Aorta (tissue), 5 donors: ENCODE results near the gene EBPL. TPM values are rescaled to one million over a fixed set of nuclear protein-coding genes. Genes with fewer than 3 reads are reported as not detected.
A peak's percentile ranks its signal among the peaks of the same experiment; 100 is the strongest.

Experiments
- ATAC-seq: fragments of 200-7000 bp; cut with Tn5 transposase; one replicate; pipeline ENCODE4 v1.9.1; 2022; ENCODE audit warnings: moderate library complexity; ENCODE audit not compliant: low FRiP score
- DNase-seq, 2 donors: peaks; one replicate each; pipeline ENCODE4 v3.0.0-alpha.2; 2020
- H3K27ac ChIP-seq, 2 donors: one replicate each; pipeline ENCODE4 v1.5.1; 2013; ENCODE audit warnings: low read length in 2 of 2, mild to moderate bottlenecking in 2 of 2, moderate library complexity in 2 of 2, control low read depth in 1 of 2, inconsistent platforms in 1 of 2, low read depth in 1 of 2
- H3K27me3 ChIP-seq, 2 donors: one replicate each; pipeline ENCODE4 v1.6.1; 2013; ENCODE audit warnings: control low read depth in 1 of 2, low read length in 1 of 2, mild to moderate bottlenecking in 1 of 2, moderate library complexity in 1 of 2; ENCODE audit not compliant: insufficient read depth in 2 of 2, control insufficient read depth in 1 of 2
- H3K36me3 ChIP-seq, 2 donors: one replicate each; pipeline ENCODE4 v1.6.1; 2013; ENCODE audit warnings: control low read depth in 1 of 2, low read length in 1 of 2, mild to moderate bottlenecking in 1 of 2; ENCODE audit not compliant: insufficient read depth in 2 of 2, control insufficient read depth in 1 of 2
- H3K4me1 ChIP-seq, 2 donors: one replicate each; pipeline ENCODE4 v1.6.1; 2013; ENCODE audit warnings: low read length in 2 of 2, control low read depth in 1 of 2, mild to moderate bottlenecking in 1 of 2, moderate library complexity in 1 of 2; ENCODE audit not compliant: insufficient read depth in 2 of 2, control insufficient read depth in 1 of 2
- H3K4me3 ChIP-seq, 2 donors: one replicate each; pipeline ENCODE4 v1.5.1; 2013; ENCODE audit warnings: low read length in 2 of 2, control low read depth in 1 of 2, mild to moderate bottlenecking in 1 of 2
- H3K9me3 ChIP-seq: one replicate; pipeline ENCODE4 v1.6.1; 2013; ENCODE audit warnings: mild to moderate bottlenecking, low read length; ENCODE audit not compliant: control insufficient read depth
- WGBS, 2 donors: extraction: QIAGEN DNeasy Blood & Tissue Kit; methylation state at CpG; one replicate each; pipeline ENCODE4 v1.1.7; 2013; 5-methylcytosine and 5-hydroxymethylcytosine counted together
- intact Hi-C, 2 donors: fragments of 100-400 bp; cut with DNase I; formaldehyde crosslinking; loops; one replicate each; pipeline versions ENCODE4 v1.14.2 to v1.15.0; 2022
- polyA plus RNA-seq, 2 donors: library from polyadenylated mRNA; stranded (reverse); fragments of 200-250 nt; gene quantifications; one replicate each; pipeline ENCODE4 v1.2.3, GENCODE V29; 2013
- total RNA-seq, 2 donors: library from RNA; stranded (reverse); fragmentation: NEBNext Ultra II Directional; extraction: Animal tissue kit (Norgen Biotek cat#: 25700); gene quantifications; one replicate each; pipeline ENCODE4 v1.2.1, GENCODE V29; 2021
- donor health status: healthy with polysubstance abuse.
- donor health status: Bipolar disorder and iron deficiency.
- donor health status: DM: no; HTN: no; CAD: no.
- donor health status: DM: no; HTN: no; CAD: no.
- donor health status: DM: yes; HTN: yes; CAD: no.

EBPL gene
- total and polyA plus RNA-seq, 4 donors: 23.7 to 36.4 (median 27.9) TPM

DNA sequence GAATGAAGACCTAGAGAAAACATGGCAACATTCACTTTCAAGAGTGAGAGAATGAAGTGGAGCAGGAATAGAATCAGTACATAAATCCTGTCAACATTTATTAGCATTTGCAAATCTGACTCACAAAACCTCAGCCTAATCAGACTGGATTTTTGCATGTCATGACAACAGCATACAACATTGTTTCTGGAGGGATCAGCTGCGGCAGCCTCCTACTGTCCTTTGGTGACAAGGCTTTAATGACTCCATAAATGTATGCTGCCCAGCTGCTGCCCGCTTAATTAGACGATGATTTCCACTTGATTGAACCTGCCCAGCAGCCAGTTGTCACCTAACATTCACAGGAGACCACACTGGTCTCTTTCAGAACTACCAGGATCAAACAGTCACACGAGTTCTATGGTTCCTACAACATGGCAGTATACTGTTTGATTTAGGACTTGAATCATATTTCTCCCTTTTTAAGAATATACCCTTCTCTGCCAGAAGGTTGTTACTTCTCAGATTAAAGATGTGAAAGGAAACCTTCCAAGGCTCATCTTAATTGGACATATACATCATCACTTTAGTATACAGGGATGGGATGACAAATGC, 9.3 kb downstream of the EBPL start:
- Histone ChIP-seq H3K9me3 (no peaks in the 10 kb centered on the region), H3K36me3 (no peaks in the 10 kb centered on the region), H3K27me3 (no peaks in the 10 kb centered on the region), H3K27ac (no peak overlapping the region), H3K4me1 (no peaks in the 10 kb centered on the region), H3K4me3 (no peak overlapping the region)
- no peak for ATAC-seq
- no peak for DNase-seq
- intact Hi-C loops: no loop called here
- WGBS, 2 donors: 82 to 83% methylated on average over 4 of the region's 4 CpGs

DNA sequence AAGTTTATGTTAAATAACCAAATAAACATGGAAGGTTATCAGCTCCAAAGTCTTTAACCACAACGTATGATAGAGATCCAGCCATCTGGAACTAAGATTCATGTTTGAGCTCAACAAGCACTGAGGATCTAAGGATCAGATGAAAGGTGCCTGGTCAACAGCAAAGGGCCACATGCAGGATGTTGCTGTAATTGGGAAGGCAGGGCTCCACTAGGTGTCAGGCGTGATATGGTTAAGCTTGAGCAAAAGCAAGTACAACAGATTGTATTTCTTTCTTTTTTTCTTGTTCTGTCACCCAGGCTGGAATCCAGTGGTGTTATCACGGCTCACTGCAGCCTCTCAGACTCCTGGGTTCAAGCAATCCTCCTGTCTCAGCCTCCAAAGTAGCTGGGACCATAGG, 12.0 kb downstream of the EBPL start:
- no peaks in the 10 kb centered on the region for H3K36me3 ChIP-seq
- DNase-seq (no peak), ATAC-seq (no peak)
- no peaks in the 10 kb centered on the region for H3K4me1 ChIP-seq
- no peak overlapping the region for H3K27ac ChIP-seq
- H3K4me3 ChIP-seq: no peak overlapping the region
- intact Hi-C loops: no loop called here
- H3K9me3 ChIP-seq: no peaks in the 10 kb centered on the region
- no peaks in the 10 kb centered on the region for H3K27me3 ChIP-seq
- 69 to 79% methylated on average over 3 of the region's 3 CpGs for WGBS, 2 donors

DNA sequence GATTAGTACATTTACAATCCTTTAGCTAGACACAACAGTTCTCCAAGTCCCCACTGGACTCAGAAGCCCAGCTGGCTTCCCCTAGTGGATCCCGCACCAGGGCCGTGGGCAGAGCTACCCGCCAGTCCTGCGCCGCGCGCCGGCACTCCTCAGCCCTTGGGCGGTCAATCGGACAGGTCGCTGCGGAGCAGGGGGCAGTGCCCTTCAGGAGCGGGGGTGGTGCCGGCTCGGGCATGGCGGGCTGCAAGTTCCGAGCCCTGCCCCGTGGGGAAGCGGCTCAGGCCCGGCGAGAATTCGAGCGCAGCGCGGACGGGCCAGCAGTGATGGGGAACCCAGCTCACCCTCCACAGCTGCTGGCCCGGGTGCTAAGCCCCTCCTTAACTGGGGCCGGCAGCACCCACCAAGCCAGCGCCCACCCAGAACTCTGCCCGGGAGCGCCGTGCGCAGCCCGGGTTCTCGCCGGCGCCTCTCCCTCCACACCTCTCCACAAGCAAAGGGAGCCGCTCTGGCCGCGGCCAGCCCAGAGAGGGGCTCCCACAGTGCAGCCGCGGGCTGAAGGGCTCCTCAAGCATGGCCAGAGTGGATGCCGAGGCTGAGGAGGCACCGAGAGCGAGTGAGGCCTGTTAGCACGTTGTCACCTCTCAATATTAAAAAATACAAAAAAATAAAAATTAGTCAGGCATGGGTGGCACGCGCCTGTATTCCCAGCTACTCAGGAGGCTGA, 12.9 kb downstream of the EBPL start:
- Histone ChIP-seq H3K4me3 (no peak overlapping the region), H3K4me1 (no peaks in the 10 kb centered on the region), H3K9me3 (no peaks in the 10 kb centered on the region), H3K27ac (no peak overlapping the region), H3K27me3 (no peaks in the 10 kb centered on the region), H3K36me3 (no peaks in the 10 kb centered on the region)
- DNase-seq (no peak), ATAC-seq (no peak)
- intact Hi-C loops: no loop called here
- 96% methylated on average over 47 to 48 of the region's 48 CpGs for WGBS, 2 donors

DNA sequence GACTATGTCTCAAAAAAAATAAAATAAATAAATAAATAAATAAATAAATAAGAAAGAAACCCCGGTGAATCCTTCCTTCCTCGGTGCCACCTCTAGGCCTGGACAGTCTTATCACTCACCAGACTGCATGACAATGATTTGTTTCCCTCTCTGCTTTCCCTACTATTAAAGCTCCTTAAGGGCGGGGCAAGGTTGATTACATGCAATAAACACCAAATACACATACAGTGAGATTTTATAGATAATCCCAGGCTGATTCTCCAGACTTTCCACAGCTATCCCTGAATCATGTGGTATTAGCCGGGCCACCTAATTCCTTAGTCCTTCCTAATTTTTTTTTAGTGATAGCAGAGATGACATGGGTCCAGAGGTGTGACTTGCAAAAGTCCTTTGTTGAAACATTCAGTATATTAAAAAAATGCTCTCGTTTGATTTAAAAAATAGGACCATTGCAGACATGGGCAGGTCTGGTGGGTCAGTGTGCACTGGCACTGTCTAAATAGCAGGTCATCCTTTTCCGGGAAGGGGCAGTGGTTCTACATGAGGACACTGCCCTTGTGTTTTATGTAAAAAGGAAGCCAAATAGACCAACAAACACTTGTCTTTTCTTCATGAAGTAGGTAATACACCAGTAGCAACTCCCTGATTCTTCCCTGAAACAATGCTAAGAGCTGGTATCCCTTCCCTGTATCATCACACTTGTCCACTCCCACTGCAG, 14.5 kb downstream of the EBPL start:
- H3K27me3 ChIP-seq: no peaks in the 10 kb centered on the region
- ATAC-seq (no peak), DNase-seq (no peak)
- H3K36me3 ChIP-seq: no peaks in the 10 kb centered on the region
- intact Hi-C loops: no loop called here
- WGBS, 2 donors: 97 to 98% methylated on average over 6 of the region's 6 CpGs
- H3K4me3 ChIP-seq: no peak overlapping the region
- H3K27ac ChIP-seq: no peak overlapping the region
- H3K9me3 ChIP-seq: no peaks in the 10 kb centered on the region
- no peaks in the 10 kb centered on the region for H3K4me1 ChIP-seq

DNA sequence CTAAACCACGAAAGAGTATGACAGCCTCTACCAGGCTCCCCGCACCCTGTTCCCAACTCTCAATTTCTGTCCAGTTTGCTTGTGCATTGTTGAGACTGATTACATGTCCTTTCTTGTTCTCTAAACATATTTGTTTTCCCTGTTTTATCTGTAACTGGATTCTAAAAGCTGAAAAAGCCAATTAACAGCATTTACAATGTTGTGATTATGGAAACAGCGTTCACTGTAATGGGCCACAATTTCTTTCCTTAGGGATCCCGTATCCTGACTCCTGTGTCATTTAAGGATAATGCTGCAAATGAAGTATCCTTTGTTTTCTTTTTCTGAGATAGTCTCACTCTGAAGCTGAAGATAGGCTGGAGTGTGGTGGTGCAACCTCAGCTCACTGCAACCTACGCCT, 20.5 kb downstream of the EBPL start:
- Histone ChIP-seq H3K27ac (no peak overlapping the region), H3K4me1 (no peaks in the 10 kb centered on the region), H3K27me3 (no peaks in the 10 kb centered on the region), H3K36me3 (no peaks in the 10 kb centered on the region), H3K4me3 (no peak overlapping the region), H3K9me3 (no peaks in the 10 kb centered on the region)
- intact Hi-C loops: no loop called here
- ATAC-seq (no peak), DNase-seq (no peak)
- 76 to 85% methylated on average over 5 of the region's 5 CpGs for WGBS, 2 donors

DNA sequence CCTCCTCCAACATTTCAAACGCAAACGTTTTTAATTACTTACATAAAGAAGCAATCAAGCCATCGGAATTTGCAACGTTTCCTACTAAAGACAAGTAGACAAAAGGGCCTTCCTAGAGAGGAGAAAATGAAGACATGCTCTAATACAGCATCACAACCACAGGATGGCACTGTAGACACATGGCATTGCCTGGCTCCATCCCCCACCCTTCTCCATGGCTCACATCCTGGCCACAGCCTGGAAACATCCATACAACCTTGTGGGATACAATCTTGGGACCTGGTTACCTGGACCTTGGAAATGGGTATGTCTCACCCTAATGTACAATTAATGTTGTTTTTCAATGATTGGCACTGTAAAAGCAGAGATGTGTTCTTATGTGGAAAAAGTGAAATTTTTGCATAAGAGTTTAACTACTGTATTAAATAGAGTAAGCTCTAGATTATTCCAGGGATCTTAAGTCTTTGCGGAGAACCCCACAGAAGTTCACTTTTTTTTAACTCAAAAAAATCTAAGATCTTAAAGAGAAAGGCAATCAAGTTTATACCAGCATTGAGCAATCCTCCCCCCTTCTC, 21.5 kb downstream of the EBPL start:
- ATAC-seq (peak; percentile 66), DNase-seq (no peak)
- intact Hi-C loops: no loop called here
- no peak overlapping the region for H3K4me3 ChIP-seq
- no peaks in the 10 kb centered on the region for H3K4me1 ChIP-seq
- 49 to 63% methylated on average over 5 of the region's 5 CpGs for WGBS, 2 donors
- H3K36me3 ChIP-seq: no peaks in the 10 kb centered on the region
- H3K27me3 ChIP-seq: no peaks in the 10 kb centered on the region
- H3K27ac ChIP-seq: no peak overlapping the region
- no peaks in the 10 kb centered on the region for H3K9me3 ChIP-seq

DNA sequence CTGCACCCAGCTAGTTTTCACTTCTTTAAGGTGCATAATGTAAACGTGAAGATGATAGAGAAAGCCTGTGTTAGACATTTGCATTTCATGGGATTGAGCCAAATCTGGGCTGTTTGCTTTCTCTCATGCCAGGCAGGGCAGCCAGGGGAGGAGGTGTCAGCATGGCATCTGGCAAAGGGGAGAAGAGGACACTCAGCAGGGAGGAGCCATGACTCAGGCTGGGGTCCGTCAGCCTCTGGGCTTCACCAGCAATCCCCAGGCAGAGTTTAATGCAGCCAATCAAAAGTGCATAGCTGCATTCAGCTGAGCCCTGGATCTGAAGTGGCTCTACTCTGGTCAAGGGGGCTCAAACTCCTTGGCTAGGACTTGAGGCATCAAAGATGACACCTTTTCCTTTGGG, 23.5 kb downstream of the EBPL start:
- intact Hi-C loops: loop anchor here in 1 of 2 donors (1.0 kb wide), 1 partner anchor 181 kb away; no protein-coding TSS in a partner anchor
- no peaks in the 10 kb centered on the region for H3K27me3 ChIP-seq
- no peak overlapping the region for H3K4me3 ChIP-seq
- ATAC-seq (no peak), DNase-seq (no peak)
- peaks cover 0 to 2% of the 10 kb centered on the region in 2 donors for H3K36me3 ChIP-seq
- WGBS, 2 donors: 46 to 49% methylated on average over 2 of the region's 2 CpGs
- H3K27ac ChIP-seq: no peak overlapping the region
- no peaks in the 10 kb centered on the region for H3K4me1 ChIP-seq
- H3K9me3 ChIP-seq: no peaks in the 10 kb centered on the region

DNA sequence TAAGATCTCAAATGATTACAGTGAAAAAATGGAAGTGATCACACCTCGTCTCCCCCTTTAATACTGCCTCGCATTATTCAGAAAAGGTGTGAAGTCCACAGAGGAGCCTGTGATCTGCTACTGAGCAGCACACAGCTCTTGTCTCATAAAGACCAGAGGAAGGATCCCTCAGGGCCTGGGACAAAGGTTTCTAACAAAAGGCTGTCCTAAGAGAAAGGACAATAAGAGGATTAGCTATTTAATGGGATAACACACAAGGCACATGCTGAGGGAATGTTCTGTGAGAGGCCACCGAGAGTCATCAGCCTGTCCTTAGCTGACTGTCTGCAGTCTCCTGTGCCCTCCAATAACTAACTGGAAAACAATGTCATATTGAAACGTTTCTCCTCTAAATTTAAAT, 26.7 kb downstream of the EBPL start:
- H3K36me3 ChIP-seq: peaks cover 0 to 4% of the 10 kb centered on the region in 2 donors
- no peak overlapping the region for H3K27ac ChIP-seq
- no peaks in the 10 kb centered on the region for H3K27me3 ChIP-seq
- no peak overlapping the region for H3K4me3 ChIP-seq
- 83 to 90% methylated on average over 4 of the region's 4 CpGs for WGBS, 2 donors
- intact Hi-C loops: no loop called here
- ATAC-seq (no peak), DNase-seq (no peak)
- no peaks in the 10 kb centered on the region for H3K4me1 ChIP-seq
- no peaks in the 10 kb centered on the region for H3K9me3 ChIP-seq
